ENCODE results near the gene OR52B6. TPM values are rescaled to one million over a fixed set of nuclear protein-coding genes. Genes with fewer than 3 reads are reported as not detected.

The OR52B6 gene
- total and polyA plus RNA-seq, 8 donors = not detected

DNA sequence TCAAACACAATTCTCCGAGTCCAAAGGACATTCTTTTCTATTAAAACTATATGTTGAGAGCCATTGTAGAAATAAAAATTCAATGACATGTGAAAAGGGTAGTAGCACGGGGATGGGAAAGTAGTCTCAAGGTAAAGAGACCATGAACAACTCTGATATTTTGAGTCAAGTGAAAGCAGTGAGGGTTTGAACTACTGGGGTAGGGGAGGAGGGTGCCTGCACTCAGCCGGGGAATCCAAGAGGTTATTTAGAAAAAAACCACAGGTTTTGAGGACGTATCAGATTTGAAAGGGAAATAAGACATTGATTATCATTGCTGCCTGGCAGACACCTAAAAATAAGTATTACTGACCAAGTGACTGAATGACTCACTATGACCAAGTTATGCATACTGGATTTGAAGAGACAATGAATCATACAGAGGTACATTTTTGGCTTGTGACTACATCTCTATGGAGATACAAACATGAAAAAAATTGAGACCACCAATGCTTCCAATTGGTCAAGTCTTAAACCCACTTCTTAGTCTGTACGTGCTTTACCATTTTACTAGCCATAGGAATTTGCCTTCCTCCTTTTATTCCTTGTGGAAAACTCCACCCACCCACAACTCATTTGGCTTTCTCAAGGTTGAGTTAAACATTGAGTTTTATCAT, 30.1 kb upstream of the OR52B6 start:
- no peaks in the 10 kb centered on the region for H3K9me3 ChIP-seq
- no peak overlapping the region for H3K4me3 ChIP-seq
- WGBS, 5 donors = 62 to 74% (median 72%) methylated on average over 5 of the region's 5 CpGs

GRCh38 chr11:5553343-5553742, 27.3 kb upstream of the OR52B6 start:
- no peak for DNase-seq
- TF ChIP-seq, protein P1, sequence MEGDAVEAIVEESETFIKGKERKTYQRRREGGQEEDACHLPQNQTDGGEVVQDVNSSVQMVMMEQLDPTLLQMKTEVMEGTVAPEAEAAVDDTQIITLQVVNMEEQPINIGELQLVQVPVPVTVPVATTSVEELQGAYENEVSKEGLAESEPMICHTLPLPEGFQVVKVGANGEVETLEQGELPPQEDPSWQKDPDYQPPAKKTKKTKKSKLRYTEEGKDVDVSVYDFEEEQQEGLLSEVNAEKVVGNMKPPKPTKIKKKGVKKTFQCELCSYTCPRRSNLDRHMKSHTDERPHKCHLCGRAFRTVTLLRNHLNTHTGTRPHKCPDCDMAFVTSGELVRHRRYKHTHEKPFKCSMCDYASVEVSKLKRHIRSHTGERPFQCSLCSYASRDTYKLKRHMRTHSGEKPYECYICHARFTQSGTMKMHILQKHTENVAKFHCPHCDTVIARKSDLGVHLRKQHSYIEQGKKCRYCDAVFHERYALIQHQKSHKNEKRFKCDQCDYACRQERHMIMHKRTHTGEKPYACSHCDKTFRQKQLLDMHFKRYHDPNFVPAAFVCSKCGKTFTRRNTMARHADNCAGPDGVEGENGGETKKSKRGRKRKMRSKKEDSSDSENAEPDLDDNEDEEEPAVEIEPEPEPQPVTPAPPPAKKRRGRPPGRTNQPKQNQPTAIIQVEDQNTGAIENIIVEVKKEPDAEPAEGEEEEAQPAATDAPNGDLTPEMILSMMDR (IDR thresholded peaks at IDR 0.05) = no peak
- TF ChIP-seq POLR2A (IDR thresholded peaks at IDR 0.05) (no peak), POLR2AphosphoS5 (IDR thresholded peaks at IDR 0.05) (no peak), EP300 (IDR thresholded peaks at IDR 0.05) (no peak)
- Histone ChIP-seq H3K36me3 (no peaks in the 10 kb centered on the region), H3K4me3 (no peak overlapping the region), H3K9me3 (no peaks in the 10 kb centered on the region), H3K27ac (no peak overlapping the region), H3K27me3 (no peaks in the 10 kb centered on the region), H3K4me1 (no peaks in the 10 kb centered on the region)
- intact Hi-C loops (cut with DNase I; ENCODE audit: low total_unique reads) = no loop called here

More for the DNA sequence above, 30.1 kb upstream of the OR52B6 start:
- no peak for DNase-seq
- no peaks in the 10 kb centered on the region for H3K4me1 ChIP-seq
- H3K36me3 ChIP-seq = no peaks in the 10 kb centered on the region
- intact Hi-C loops (cut with DNase I; ENCODE audit: low total_unique reads) = no loop called here
- H3K27ac ChIP-seq = no peak overlapping the region
- H3K27me3 ChIP-seq = no peaks in the 10 kb centered on the region
- TF ChIP-seq, protein P1 (IDR thresholded peaks at IDR 0.05) = no peak

DNA sequence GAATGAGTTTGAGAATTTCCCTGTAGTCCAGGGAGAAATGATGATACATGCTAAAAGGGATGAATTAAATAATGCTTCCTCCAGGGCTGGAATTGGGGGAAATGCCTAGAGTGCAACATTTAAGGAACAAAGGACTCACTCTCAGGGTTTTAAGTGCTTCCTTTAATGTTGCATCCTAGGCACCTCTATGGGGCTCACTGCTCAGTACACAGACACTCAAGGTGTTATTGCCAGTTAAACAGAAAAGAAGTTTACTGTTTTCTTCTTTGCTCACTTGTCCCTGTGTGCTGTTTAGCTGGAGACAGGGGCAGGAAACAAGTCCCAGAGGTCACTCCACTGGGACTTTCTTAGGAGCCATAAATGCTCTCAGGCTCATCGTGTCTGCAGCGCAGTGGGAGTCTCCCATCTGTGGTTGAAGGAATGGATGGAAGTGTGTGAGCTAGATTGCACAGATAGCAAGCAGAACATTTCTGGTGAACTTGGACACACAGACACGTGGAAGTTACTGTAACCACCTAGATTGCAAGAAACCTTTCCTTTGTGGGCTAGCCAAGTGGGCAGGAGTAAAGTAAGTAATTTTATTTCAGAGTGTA, 24.0 kb upstream of the OR52B6 start:
- TF ChIP-seq POLR2AphosphoS5 (IDR thresholded peaks at IDR 0.05) (no peak), EP300 (IDR thresholded peaks at IDR 0.05) (no peak), POLR2A (IDR thresholded peaks at IDR 0.05) (no peak)
- TF ChIP-seq, protein P1 (IDR thresholded peaks at IDR 0.05) = no peak
- H3K36me3 ChIP-seq = no peaks in the 10 kb centered on the region
- no peak for DNase-seq
- H3K9me3 ChIP-seq = no peaks in the 10 kb centered on the region
- no peak overlapping the region for H3K27ac ChIP-seq
- intact Hi-C loops (cut with DNase I; ENCODE audit: low total_unique reads) = no loop called here
- H3K4me3 ChIP-seq = no peak overlapping the region
- H3K27me3 ChIP-seq = no peaks in the 10 kb centered on the region
- 55 to 67% (median 61%) methylated on average over 3 of the region's 3 CpGs for WGBS, 5 donors
- H3K4me1 ChIP-seq = no peaks in the 10 kb centered on the region

DNA sequence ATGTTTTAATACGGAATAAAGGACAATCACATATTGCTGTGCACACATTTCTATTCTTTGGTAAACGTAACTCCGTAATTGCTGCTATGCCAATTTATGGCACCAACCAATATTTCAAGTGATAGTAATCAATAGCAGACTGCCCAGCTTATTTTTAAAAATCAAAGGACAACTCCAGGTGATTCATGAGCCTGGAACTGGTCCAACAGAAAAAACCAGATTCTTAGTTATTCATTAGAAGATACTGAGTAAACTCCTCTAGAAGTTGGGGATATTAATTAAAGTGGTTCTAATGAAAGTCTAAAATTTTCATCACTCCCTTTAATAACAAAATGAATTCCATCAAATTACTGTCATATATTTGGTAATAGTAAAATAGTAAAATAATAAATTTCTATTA, 22.9 kb upstream of the OR52B6 start:
- WGBS, 5 donors = 30 to 78% (median 53%) methylated on average over 3 of the region's 3 CpGs
- H3K27me3 ChIP-seq = no peaks in the 10 kb centered on the region
- H3K4me3 ChIP-seq = no peak overlapping the region
- H3K4me1 ChIP-seq = no peaks in the 10 kb centered on the region
- H3K36me3 ChIP-seq = no peaks in the 10 kb centered on the region
- intact Hi-C loops (cut with DNase I; ENCODE audit: low total_unique reads) = no loop called here
- TF ChIP-seq EP300 (IDR thresholded peaks at IDR 0.05) (no peak), POLR2AphosphoS5 (IDR thresholded peaks at IDR 0.05) (no peak), POLR2A (IDR thresholded peaks at IDR 0.05) (no peak)
- TF ChIP-seq, protein P1 (IDR thresholded peaks at IDR 0.05) = no peak
- DNase-seq = no peak
- no peaks in the 10 kb centered on the region for H3K9me3 ChIP-seq
- H3K27ac ChIP-seq = no peak overlapping the region

All from stomach (tissue), 9 donors.